Measurements from ENCODE around the gene GRIK2.

The GRIK2 gene

DNA sequence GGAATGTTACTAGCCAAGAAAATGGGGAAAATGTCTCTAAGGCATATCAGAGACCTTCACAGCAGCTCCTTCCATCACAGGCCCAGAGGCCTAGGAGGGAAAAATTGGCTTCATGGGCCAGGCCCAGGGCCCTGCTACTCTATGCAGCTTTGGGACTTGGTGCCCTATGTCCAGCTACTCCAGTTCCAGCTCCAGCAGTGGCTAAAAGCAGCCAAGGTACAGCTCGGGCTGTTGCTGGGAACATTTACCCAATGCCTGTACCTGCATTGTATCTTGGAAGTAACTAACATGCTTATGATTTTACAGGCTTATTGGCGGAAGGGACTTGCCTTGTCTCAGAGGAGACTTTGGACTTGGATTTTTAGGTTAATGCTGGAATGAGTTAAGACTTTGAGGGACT, 390.6 kb downstream of the GRIK2 start:
- DNase-seq (ENCODE audit: low read depth): no peak

DNA sequence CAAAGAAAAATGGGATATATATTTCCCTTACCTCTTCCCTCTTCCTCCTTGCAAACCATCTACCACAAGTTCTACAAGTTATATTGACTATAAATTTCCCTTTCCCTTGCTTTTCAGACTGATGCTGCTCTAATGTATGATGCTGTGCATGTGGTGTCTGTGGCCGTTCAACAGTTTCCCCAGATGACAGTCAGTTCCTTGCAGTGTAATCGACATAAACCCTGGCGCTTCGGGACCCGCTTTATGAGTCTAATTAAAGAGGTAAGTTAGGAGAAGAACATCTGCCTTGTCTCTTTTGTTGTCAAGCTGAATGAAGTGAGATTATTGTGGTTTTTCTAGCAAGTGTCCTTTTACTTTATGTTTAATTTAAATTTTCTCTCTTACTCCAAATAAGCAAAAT, 406.0 kb downstream of the GRIK2 start:
- no peak for DNase-seq (ENCODE audit: low read depth)

DNA sequence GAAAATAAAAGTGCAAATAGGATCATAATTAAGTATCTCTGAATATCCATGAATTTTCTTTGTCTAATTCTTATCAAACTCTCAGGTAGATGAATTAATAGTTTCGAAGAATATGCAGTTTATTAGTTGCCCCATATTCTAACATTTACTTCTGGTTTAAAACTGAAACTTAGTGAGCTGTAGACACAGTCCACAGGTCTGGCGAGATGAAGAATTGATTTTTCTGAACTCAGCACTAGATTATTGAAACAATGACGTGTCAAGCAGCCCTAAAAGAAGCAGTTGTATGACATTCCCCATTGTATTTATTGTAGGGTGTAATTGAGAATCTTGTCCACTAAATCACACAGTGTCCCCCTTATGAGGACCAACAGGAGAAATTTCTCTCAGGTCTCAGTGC, 407.1 kb downstream of the GRIK2 start:
- no peak for DNase-seq (ENCODE audit: low read depth)

DNA sequence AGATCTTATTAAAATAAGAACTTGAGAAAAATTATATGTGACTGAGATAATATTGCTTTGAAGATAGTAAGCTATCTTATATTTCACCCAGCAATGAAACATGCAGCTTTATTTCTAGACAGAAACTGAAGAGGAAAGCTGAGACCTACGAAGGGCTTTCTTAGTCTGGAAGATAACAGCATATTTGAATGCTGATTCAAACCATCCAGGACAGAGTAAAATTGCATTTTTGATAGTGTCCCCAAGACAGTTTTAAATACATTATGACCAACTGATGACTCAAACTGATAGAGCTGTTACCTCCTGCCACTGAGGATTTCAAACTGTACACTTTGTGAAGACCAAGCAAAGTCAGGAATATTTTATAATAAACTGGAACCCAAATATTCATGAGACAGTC, 409.6 kb downstream of the GRIK2 start:
- DNase-seq (ENCODE audit: low read depth): no peak

DNA sequence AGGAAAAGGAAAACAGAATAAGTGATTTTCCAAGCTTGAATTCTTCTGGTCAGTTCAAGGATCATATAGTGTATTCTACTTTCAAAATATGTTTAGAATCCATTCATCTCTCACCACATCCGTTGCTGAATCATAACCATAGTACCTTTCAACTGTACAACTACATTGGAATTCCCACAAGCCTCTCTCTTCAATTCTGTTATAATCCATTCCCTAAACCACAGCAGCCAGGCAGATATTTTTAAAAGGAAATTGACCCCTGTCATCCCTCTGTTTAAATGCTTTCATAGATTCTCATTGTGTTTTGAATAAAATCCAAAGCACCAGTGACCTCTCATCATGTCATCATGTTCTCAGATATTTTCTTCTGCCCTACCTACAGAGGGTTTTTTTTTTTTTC, 412.7 kb downstream of the GRIK2 start:
- DNase-seq (ENCODE audit: low read depth): no peak

DNA sequence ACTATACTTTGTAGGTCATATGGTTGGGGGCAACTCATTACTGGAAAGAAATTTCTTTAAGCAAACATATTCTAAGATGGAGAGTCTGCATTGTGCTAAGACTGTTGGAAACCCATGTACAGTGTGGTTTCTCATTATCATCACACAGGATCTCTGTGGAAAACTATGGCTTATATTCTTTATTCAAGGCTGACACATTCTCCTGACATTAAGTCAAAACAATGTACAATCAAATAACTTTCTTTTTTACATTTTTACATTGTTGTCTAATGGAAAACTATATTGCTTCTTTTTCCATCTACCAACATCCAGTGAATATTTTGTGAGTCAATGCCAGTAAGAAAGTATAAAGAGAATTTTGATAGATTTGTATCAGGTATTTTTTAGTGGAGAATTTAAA, 417.6 kb downstream of the GRIK2 start:
- no peak for DNase-seq (ENCODE audit: low read depth)

DNA sequence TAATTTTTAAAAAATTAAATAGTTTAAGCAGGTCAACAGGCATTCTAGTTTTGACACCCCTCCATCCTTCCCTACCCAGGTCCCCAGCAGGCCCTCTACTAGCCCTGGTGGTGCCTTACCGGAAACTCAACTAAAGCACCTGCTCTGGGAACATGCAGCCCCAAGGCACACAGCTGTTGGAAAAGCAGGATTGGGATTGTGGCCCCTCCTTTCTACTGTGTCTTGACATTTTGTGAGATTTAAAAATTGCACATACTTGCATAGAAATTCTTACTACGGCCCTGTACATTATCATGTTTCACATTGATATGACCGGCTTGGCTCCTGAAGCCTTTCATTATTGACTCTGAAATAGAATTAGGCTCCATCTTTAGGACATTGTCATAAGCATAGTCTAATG, 423.2 kb downstream of the GRIK2 start:
- DNase-seq (ENCODE audit: low read depth): no peak

DNA sequence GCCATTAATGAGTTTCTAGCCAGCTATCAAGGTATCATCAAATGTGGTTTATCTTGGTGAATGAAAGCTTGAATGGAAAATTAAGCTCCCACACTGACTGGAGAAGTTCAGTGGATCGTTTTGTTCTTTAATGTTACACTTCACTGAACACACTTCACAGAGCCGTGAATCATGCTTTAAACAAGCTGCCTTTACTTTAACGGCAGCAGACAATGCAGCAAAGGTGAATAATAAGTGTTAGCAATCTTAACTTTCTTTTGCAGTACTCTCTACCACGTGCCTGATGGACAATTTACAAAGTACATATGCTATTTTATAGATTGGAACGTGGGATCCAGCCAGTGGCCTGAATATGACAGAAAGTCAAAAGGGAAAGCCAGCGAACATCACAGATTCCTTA, 424.5 kb downstream of the GRIK2 start:
- DNase-seq (ENCODE audit: low read depth): no peak

DNA sequence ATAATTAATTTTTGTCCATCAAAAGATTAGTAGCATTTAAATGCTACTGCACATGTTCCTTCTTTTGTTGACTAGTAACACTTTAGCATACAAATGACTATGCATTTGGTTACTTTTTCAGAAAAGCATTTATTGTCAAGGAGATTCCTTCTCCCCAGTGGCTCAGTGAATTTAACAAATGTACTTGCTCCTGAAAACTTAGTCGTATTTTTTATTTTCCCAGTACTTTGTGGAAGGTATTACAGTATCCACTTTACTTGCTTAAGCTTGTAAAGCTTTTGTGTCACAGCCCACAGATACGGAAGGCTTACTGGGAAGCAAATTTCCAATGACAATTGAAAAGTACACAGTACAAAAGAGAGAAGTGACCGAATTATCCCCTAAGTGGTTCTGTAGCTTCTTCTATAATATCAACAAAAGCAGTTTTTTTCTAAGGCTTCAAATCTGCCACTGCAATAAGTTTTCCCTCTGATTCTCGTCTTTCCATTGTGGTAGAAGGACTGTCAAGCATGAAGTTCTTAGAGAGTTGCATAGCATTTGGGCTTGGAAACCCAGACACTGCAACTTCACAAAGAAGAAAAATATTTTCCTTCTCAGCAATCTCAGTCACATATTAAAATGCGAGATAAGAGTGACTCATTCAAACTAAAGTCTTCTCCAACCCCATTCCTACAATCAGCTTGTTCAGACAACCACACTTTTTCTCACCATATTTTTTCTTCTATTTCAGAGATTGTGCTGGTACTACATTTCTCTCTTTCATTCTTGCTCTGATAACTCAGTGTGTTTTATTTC, 431.2 kb downstream of the GRIK2 start:
- DNase-seq (ENCODE audit: low read depth): no peak

DNA sequence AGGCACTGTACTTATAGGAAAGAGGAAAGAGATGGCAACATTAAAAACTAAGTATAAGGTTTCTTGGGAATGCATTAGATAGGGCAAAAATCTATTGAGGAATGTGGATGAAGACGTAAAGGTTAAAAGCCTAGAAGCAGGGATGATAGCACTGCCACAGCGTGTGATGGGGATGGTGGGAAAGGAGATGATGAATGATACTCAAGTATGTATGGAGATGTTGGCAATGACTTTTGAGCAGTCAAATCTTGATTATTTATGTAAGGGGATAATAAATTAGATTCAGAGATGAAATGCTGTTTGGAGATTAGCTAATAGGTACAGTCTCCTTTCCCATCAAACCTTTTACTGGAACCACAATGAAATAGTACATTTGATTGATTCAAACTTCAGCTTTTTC, 432.8 kb downstream of the GRIK2 start:
- no peak for DNase-seq (ENCODE audit: low read depth)

DNA sequence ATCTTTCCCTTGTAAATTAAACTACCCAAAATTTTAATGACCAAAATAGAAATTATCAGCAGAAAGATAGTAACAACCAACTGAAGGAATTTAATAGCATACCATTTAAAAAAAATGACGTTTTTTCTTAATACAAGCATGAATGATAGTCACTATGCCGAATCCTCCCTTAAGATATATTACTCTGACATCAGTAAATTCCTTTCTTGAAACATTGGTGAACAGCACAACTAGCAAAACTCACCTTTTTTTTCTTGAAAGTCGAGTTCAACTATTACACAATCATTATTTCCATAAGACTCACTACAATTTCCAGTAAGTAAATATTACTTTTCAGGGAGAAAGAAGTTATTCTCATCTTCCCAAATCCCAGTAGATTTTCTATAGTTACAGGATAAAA, 433.2 kb downstream of the GRIK2 start:
- DNase-seq (ENCODE audit: low read depth): no peak

DNA sequence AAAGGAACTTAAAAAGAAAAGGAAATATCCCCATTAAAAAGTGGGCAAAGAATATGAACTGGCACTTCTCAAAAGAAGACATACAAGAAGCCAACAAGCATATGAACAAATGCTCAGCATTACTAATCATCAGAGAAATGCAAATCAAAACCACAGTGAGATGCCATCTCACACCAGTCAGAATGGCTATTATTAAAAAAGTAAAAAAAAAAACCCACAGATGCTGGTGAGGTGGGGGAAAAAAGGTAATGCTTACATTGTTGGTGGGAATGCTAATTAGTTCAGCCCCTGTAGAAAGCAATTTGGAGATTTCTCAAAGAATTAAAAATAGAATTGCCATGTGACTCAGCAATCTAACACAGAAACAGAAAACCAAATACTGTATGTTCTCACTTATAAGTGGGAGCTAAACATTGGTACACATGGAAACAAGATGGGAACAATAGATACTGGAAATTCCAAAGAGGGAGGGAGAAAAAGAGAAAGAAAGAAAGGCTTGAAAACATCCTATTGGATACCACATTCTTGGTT, 437.1 kb downstream of the GRIK2 start:
- no peak for DNase-seq (ENCODE audit: low read depth)

DNA sequence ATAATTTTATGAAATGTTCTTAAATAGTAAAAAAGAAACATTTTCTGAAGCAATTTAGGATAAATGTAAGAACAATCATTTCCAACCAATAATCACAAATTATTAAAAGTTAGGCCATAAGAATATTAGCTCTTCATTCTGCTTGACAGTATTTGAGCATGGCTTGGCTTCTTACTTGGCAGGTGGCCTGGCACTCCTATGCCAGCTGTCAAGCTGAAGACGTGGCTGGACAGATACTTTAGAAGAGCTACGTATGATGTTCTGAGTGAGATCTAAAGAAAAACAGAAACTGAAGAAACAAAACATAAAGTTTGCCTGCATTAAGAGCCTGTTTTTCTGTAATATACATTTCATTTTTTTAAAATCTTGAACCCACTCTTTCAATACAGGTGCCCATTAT, 438.9 kb downstream of the GRIK2 start:
- no peak for DNase-seq (ENCODE audit: low read depth)

DNA sequence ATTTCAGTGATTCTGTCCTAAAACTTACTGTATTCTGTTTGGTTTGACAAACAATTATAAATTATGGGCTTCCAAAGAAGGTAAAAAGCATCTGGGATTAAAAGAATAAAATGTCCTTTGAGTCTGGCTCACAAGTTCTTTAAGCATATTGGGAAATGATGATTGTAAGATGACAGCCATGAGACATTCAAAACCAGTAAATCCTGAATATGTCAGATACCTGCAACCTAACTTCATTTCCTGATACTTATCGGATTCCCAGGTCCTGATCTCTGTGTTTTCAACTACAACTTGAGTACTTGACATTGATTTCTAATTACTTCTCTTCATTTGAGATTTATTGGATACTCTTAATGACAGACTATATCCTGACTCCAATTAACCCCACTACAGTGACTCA, 446.6 kb downstream of the GRIK2 start:
- DNase-seq (ENCODE audit: low read depth): no peak

DNA sequence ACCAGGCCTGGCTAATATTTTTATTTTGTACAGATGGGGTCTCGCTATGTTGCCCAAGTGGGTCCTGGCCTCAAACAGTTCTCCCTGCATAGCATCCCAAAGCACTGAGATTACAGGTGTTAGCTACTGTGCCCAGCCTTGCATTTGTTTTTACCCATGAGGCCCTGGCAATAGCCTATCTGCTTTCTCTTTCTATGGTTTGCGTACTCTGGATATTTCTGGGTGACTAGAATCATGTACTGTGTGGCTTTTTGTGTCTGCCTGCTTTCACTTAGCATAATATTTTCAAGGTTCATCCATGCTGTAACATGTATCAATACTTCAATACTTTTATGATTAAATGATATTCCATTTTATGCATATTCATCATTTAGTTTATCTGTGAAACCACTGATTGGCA, 451.7 kb downstream of the GRIK2 start:
- DNase-seq (ENCODE audit: low read depth): no peak

DNA sequence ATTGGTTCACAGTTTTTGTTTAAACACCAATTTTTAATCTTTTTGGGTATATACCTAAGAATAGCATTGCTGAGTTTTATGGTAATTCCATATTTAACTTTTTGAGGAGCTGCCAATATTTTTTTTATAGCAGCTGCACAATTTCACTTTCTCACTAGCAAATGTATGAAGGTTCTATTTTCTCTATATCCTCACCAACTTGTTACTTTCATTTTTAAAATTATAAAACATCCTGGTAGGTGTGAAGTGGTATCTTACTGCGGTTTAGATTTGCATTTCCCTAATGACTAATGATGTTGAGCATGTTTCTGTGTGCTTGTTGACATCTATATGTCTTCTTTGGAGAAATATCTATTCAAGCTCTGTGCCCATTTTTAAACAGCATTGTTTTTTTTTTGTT, 452.1 kb downstream of the GRIK2 start:
- no peak for DNase-seq (ENCODE audit: low read depth)

DNA sequence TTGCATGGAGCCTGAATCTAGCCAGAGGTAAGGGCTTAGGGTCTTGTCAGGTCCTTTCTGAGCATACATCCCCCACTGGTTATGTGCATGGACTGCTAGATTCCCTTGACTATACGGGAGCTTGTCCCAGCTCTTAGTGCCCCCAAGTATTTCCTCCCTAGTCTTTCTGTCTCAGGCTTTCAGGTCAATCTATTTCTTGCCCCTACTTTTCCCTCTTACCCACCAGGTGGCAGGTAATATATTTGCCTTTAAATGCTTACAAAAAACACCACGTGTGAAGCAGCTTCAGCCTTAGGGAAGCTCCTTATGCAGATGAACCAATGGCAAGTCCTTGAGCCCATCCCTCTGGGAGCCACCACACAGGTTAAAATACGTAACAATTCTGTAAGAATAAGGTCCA, 454.2 kb downstream of the GRIK2 start:
- no peak for DNase-seq (ENCODE audit: low read depth)

DNA sequence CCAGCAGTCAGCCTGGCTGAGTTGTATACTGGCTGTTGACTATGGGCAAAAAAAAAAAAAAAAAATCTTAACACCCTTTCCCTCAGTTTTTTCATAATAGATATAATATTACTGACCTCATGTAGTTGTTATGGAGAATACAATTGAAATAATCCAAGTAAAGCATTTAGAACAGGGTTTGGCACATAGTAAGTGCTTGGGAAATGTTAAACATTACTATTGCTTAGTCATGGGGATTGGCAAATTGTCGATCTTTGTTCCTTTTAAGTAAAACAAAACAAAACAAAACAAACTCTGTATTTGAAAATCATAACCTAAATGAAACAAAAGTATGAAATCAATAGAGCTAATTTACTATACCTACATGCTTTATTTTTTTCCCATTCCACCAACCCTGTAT, 458.4 kb downstream of the GRIK2 start:
- DNase-seq (ENCODE audit: low read depth): no peak

DNA sequence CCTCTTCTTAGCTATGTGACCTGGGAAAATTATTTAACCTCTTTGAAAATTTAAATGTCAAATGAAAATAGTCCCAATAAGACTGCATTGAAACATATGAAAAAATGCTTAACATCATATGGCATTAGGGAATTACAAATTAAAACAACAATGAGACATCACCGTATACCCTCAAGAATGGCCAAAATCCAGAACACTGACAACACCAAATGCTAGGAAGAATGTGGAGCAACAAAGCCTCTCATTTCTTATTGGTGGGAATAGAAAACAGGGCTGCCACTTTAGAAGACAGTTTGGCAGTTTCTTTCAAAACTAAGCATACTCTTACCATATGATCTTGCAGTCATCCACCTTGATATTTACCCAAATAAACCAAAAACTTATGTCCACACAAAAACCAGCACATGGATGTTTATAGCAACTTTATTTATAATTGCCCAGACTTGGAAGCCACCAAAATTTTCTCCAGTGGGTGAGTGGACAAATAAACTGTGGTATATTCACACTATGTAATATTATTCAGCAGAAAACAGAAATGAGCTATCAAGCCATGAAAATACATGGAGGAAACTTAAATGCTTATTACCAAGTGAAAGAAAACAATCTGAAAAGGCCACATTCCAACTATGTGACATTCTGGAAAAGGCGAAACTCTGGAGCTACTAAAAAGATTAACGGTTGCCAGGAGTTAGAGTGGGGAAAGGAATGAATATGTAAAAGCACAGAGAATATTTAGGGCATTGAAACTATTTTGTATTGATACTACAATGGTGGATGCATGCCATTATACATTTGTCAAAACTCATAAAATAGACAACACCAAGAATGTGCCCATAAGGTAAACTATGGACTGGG, 459.9 kb downstream of the GRIK2 start:
- DNase-seq (ENCODE audit: low read depth): no peak

DNA sequence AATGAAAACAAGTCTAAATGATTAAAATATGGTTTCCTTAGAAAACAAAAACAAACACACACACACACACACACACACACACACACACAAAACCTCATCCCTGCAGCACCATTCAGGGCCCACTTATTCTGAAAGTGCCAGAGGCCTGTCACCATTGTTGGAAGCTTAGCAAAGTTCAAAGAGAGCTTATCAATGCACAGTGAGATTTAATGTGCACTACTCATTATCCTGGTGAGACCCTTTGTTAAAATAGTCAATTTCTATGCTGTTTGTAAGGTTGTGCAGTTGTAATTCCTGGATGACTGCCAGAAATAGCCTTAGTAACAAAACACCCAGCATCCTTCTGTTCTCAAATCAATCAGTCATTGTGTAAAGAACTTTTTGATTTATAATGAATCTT, 482.9 kb downstream of the GRIK2 start:
- DNase-seq (ENCODE audit: low read depth): no peak

DNA sequence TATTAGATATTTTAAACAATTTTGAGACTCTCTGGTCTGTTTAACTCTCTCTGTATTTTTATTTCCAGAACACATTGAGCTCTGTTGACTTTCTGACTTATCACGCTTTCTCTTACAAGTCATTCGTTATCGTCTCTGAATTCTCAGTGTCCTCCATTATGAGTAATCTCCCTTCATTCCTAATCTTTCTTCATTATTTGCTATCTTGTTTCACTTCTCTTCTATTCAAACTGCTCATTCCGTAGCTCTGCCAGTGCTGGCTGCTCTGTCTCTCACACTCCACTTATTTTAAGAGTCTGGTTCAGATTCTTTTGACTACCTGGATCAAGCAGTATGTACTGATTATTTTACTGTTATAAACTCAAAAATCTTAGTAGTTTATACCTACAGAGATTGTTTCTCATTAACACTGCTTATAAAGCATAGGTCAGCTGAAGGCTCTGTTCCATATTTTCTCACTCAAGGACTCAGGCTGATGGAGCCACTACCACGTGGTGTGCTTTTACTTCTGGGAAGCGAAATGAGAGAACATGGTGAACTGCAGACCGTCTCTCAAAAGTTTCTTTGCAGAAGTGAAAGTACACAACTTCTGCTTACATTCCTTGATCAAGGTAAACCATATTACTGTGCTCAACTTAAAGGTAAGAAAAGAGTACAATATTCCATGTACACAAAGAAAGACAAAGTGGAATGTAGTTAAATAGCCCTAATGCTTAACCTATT, 485.2 kb downstream of the GRIK2 start:
- DNase-seq (ENCODE audit: low read depth): no peak

DNA sequence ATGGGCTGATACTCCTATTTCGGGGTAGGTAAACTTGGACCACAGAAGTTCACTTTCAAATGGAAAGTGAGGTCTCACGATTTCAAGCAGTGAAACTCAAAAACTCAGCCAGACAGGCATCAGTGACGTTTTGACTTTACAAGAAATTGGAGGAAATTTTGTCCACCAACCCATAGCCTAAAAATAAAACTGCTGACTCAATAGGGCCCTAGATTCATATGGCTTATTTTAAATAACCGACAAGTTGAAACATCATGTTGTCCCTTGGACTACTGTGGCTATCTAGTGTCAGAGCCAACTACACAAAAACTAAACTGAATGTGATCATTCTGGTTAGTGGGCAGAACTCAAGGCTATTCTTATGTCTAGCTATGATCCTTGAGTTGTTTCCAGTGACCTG, 486.3 kb downstream of the GRIK2 start:
- no peak for DNase-seq (ENCODE audit: low read depth)

DNA sequence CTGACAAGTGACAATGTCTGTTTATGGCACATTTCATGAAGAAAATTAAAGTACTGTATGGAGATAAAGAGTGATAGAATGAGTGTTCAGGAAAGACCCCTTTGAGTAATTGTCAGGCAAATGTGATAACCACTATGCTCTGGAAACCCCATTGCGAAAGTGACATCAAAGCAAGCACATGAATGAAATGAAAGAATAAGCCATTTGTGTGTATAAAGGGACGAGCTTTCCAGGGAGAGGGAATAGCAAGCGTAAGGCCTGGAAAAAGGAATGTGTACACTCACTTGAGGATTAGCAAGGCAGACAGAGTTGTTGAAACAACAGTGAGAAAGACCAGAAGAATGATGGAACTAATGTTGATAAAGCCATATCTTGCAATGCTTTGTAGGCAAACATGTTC, 490.0 kb downstream of the GRIK2 start:
- DNase-seq (ENCODE audit: low read depth): no peak
